MM.1S (cell line): ENCODE results near the gene RNASEH2A.

Experiments used
- DNase-seq: peaks from one replicate; pipeline ENCODE4 v3.0.0-alpha.2; 2015
- H2AFZ ChIP-seq: fragments of 300-600 bp; sonication (generic); 2 replicates; pipeline ENCODE4 v1.6.0; 2016; ENCODE audit warnings: antibody characterized with exemption, low read length
- H3F3A ChIP-seq: fragments of 300-600 bp; sonication (generic); 2 replicates; pipeline ENCODE4 v1.6.1; 2016; ENCODE audit warnings: mild to moderate bottlenecking, antibody characterized with exemption, low read length, moderate library complexity, mixed read lengths; ENCODE audit not compliant: insufficient read depth
- H3K27ac ChIP-seq: fragments of 300-600 bp; sonication (generic); 2 replicates; pipeline ENCODE4 v1.5.1; 2016; ENCODE audit warnings: mild to moderate bottlenecking, low read length
- H3K27me3 ChIP-seq: fragments of 300-600 bp; sonication (generic); replicated peaks from 2 replicates; pipeline ENCODE4 v1.6.0; 2016; ENCODE audit warnings: low read length; ENCODE audit not compliant: insufficient read depth
- H3K36me3 ChIP-seq: fragments of 300-600 bp; sonication (generic); replicated peaks from 2 replicates; pipeline ENCODE4 v1.6.1; 2016; ENCODE audit warnings: mild to moderate bottlenecking, low read length, mixed read lengths; ENCODE audit not compliant: insufficient read depth
- H3K4me1 ChIP-seq: fragments of 300-600 bp; sonication (generic); 2 replicates; pipeline ENCODE4 v1.6.1; 2016; ENCODE audit warnings: low read length, mixed read lengths
- H3K4me2 ChIP-seq: fragments of 300-600 bp; sonication (generic); 2 replicates; pipeline ENCODE4 v1.6.0; 2016; ENCODE audit warnings: low read depth, low read length
- H3K4me3 ChIP-seq: fragments of 300-600 bp; sonication (generic); 2 replicates; pipeline ENCODE4 v1.5.1; 2016; ENCODE audit warnings: low read length, mixed read lengths
- H3K79me2 ChIP-seq: fragments of 300-600 bp; sonication (generic); 2 replicates; pipeline ENCODE4 v1.6.1; 2016; ENCODE audit warnings: mixed run types, low read length, mixed read lengths
- H3K9ac ChIP-seq: fragments of 300-600 bp; sonication (generic); 2 replicates; pipeline ENCODE4 v1.6.1; 2016; ENCODE audit warnings: low read length, mixed read lengths
- H3K9me2 ChIP-seq: fragments of 300-600 bp; sonication (generic); replicated peaks from 2 replicates; pipeline ENCODE4 v1.6.1; 2016; ENCODE audit warnings: mild to moderate bottlenecking, low read length, mixed read lengths; ENCODE audit not compliant: insufficient read depth
- H3K9me3 ChIP-seq: fragments of 300-600 bp; sonication (generic); replicated peaks from 2 replicates; pipeline ENCODE4 v1.6.1; 2016; ENCODE audit warnings: mild to moderate bottlenecking, low read length, mixed read lengths; ENCODE audit not compliant: insufficient read depth
- H4K20me1 ChIP-seq: fragments of 300-600 bp; sonication (generic); 2 replicates; pipeline ENCODE4 v1.6.1; 2016; ENCODE audit warnings: mild to moderate bottlenecking, low read length, moderate library complexity, mixed read lengths; ENCODE audit not compliant: insufficient read depth
- CTCF ChIP-seq: fragments of 300-600 bp; sonication (generic); IDR thresholded peaks from 2 replicates; pipeline ENCODE4 v1.5.1; 2016; ENCODE audit warnings: antibody characterized with exemption, low read length, mixed read lengths
- EZH2 ChIP-seq: fragments of 300-600 bp; sonication (generic); optimal IDR thresholded peaks from 2 replicates; pipeline ENCODE3; 2017; ENCODE audit warnings: low read depth, mild to moderate bottlenecking, antibody characterized with exemption, low read length, mixed read lengths
- EZH2phosphoT487 ChIP-seq: fragments of 300-600 bp; sonication (generic); IDR thresholded peaks from 2 replicates; pipeline ENCODE4 v1.6.1; 2018; ENCODE audit warnings: antibody characterized with exemption, low read length

Gene RNASEH2A

GRCh38 chr19:12836529-12836863, 30.1 kb downstream of the RNASEH2A start:
- Histone ChIP-seq H3K9me3 (no peaks in the 10 kb centered on the region), H3K4me1 (peaks cover 3% of the 10 kb centered on the region; the same call in 1 of the 2 replicates), H3K36me3 (no peaks in the 10 kb centered on the region), H3K27me3 (peaks cover 83% of the 10 kb centered on the region), H3K9me2 (no peaks in the 10 kb centered on the region), H4K20me1 (no peaks in the 10 kb centered on the region), H3K4me2 (peak overlapping the region; percentile 3; the same call in 1 of the 2 replicates), H2AFZ (no peak overlapping the region), H3K79me2 (no peaks in the 10 kb centered on the region), H3K27ac (no peak overlapping the region), H3K9ac (no peak overlapping the region), H3K4me3 (no peak overlapping the region), H3F3A (no peaks in the 10 kb centered on the region)
- no peak for DNase-seq
- TF ChIP-seq EZH2phosphoT487 = no peak
- no peak for TF ChIP-seq EZH2
- TF ChIP-seq CTCF = no peak

- no peak overlapping the region for H3K4me3 ChIP-seq
- H3K36me3 ChIP-seq = no peaks in the 10 kb centered on the region
- TF ChIP-seq EZH2phosphoT487 = no peak
- no peak for TF ChIP-seq CTCF
- TF ChIP-seq EZH2 = no peak
- no peaks in the 10 kb centered on the region for H3K9me3 ChIP-seq
- no peak overlapping the region for H3K9ac ChIP-seq
- no peaks in the 10 kb centered on the region for H3K79me2 ChIP-seq
- no peaks in the 10 kb centered on the region for H3F3A ChIP-seq
- no peaks in the 10 kb centered on the region for H3K9me2 ChIP-seq
- no peak for DNase-seq
- peaks cover 3% of the 10 kb centered on the region; the same call in 1 of the 2 replicates for H3K4me1 ChIP-seq
- no peak overlapping the region for H3K4me2 ChIP-seq
- no peak overlapping the region for H2AFZ ChIP-seq
- H3K27me3 ChIP-seq = peaks cover 89% of the 10 kb centered on the region
- no peak overlapping the region for H3K27ac ChIP-seq
- H4K20me1 ChIP-seq = no peaks in the 10 kb centered on the region
Observed at GRCh38 chr19:12837225-12837624, 30.8 kb downstream of the RNASEH2A start.

GRCh38 chr19:12838182-12838885, 31.9 kb downstream of the RNASEH2A start, which contains the start of gene MAST1:
Gene MAST1 (plus strand): TSS chr19:12838515. CDS start chr19:12838573, 58 bp downstream.
- Histone ChIP-seq H3K9me2 (no peaks in the 10 kb centered on the region), H3K9ac (no peak within 1 kb of the TSS), H3K79me2 (no peaks in the 10 kb centered on the region), H3K36me3 (no peaks in the 10 kb centered on the region), H3F3A (no peaks in the 10 kb centered on the region), H3K27me3 (peaks cover 93% of the 10 kb centered on the region), H3K9me3 (no peaks in the 10 kb centered on the region), H4K20me1 (no peaks in the 10 kb centered on the region), H3K4me2 (peak within 1 kb of the TSS; percentile 62), H3K27ac (no peak within 1 kb of the TSS), H3K4me1 (peaks cover under 1% of the 10 kb centered on the region; the same call in 1 of the 2 replicates), H2AFZ (no peak within 1 kb of the TSS), H3K4me3 (peak within 1 kb of the TSS; percentile 45)
- peak; percentile 45 for DNase-seq
- no peak for TF ChIP-seq EZH2phosphoT487
- 0 out of 2 replicates have a peak, but pooled peaks have one; percentile 16 for TF ChIP-seq CTCF
